GM18868 (cell line): ENCODE data around the gene CCDC136.

Source experiments
- ATAC-seq: cut with Tn5 transposase; IDR thresholded peaks from one replicate; pipeline ENCODE4 v1.9.1; 2021; ENCODE audit warnings: mild to moderate bottlenecking, moderate library complexity; ENCODE audit not compliant: unreplicated experiment

CCDC136 gene

GRCh38 chr7:128777156-128778123 lies 14.3 kb upstream of the CCDC136 start:
- ATAC-seq = no peak

DNA sequence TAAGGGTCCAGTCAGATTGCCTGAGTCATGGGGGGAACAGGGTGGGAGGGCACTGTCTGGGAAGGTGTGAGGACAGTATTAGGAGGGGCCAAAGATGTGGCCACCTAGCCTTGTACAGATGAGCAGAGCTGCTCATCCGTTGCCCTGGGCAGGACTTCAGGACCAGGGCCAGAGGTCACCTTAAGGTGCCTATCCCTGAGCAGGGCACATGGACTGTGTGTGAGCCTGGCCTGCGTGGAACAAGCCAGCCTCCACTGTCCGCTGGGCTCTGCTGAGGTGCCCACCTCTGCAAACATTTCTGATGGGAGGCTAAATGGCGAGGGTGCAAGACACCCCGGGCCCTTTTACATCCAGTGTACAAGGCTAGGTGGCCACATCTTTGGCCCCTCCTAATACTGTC lies 12.8 kb upstream of the CCDC136 start:
- ATAC-seq = no peak

GRCh38 chr7:128781126-128781525 lies 10.6 kb upstream of the CCDC136 start:
- no peak for ATAC-seq

DNA sequence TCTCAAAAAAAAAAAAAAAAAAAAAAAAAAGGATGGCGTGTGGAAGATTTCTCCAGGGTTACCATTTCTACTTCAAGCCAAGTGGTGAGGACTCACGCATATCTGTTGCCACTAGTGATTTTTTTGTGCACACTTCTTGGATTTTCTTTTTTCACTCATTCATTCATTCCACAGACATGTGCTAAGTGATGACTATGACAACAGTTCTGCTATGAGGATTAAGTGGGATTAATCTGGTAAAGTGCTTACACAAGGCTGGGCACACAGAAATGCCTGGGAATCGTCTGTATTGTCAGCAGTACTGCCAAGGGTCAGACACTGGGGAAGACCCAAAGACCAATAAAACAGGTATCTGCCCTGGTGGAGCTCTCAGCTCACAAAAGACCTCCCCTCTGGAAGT lies 9.9 kb upstream of the CCDC136 start:
- ATAC-seq = no peak

GRCh38 chr7:128783143-128783861 lies 8.5 kb upstream of the CCDC136 start:
- no peak for ATAC-seq

DNA sequence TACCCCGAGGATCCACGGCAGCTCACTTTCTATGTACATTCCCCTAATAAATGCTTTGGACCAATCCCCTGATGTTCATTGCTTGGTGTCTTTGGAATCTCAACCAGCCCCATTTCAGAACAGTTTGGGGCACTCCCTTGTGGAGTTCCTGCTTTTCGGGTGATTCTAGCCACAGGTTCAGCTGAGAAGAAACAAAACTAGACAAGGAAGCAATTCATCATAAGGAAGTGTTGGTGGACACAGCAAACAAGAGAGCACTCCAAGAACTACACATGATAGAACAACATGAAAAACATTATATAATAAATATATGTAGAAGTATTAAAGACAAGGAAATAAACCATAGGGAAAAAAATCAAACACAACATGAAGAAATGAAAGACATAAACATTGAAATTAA lies 6.0 kb upstream of the CCDC136 start:
- ATAC-seq = no peak

DNA sequence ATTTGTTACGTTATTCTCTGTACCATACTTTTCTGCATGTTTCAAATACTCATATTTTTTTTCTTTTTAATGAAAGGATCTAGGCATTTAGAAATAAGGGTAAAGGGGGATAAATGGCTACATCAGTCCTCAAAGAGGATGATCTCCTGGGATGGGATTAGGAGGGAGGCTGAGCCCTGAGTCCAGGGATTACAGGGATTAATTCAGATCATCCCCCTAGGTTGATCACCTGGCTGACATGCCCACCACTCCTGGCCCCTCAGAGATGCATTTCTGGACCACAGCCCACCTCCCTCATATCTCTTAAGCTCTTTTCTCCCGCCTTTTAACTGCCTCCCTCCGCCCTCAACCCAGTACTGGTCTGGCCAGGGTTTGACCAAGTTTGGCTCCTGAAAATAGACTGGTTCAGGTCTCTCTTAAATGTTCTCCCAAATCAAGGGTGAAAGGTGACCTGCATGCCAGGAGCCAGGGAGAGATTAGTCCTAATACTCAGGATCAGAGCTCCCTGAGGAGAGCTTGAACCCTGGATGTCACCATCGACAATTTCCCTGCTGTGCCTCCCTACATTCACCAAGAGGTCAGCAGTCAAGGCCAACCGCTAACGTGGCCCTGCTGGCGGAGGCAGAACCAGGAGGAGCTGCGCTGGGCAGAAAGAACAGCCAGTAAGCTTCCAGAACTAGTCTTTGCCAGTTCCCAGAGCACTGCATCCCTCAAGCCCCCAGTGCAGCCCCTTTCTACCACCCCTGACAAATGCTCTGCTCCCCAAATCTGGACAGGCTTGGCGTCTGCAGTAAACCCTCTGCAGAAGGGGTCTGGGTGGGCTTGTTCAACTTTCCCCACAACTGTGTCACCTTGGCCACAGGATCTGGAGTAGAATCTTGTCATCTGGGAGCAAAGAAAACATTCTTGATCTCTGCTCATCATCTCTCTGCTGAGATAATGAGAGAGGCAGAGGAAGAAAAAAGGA lies 3.0 kb upstream of the CCDC136 start:
- ATAC-seq = no peak

- peak; percentile 9 for ATAC-seq
These were observed 1.3 kb upstream of the CCDC136 start for GRCh38 chr7:128790315-128791041.

DNA sequence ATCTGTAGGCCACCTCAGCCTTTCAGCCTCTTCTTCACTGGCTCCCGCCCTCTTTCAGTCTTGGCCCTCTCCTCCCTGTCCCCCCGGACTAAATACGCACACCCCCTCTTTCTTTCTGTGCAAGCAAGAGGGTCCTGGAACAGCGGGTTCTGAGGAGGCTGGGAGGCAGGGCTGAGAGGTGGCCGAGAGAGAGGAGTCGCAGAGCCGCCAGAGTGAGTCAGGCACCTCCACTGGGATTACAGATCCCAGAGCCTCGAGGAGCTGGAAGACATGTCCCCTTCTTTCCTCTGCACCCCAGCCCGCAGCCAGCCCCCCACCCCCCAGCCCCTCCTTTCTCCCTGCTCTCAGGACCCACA lies 182 bp downstream of the CCDC136 start:
- ATAC-seq = no peak

DNA sequence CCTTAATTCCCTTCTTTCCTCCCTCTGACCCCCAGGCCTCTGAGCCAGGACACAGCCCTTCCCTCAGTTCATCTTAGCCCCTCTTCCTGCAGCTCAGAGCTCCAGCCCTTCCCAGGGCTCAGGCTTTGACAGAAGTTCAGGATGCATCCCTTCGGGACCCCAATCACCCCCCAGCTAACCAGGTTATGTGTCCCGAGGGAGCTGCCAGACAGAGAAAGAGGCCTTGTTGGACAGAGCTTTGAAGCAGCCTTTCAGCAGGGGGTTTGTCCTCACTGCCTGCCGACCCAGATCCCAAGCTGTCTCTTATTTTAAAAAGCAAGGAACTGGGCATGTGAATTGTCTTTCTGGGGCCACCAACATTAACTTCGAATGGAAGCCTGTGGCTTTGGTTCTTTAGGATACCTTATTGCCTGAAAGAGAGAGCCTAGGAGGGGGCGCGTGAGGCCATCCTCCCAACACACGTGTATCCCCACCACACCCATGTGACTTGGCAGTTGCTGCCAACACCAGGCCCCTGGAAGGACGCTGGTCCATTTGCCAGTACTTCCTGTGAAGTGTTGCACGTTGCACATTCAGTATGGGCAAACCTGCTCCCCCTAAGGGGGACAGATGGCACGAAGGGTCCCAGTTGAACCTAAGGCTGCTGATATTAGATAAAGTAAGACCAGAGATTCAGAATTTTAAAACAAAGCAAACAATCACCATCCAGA lies 858 bp downstream of the CCDC136 start:
- ATAC-seq = no peak

DNA sequence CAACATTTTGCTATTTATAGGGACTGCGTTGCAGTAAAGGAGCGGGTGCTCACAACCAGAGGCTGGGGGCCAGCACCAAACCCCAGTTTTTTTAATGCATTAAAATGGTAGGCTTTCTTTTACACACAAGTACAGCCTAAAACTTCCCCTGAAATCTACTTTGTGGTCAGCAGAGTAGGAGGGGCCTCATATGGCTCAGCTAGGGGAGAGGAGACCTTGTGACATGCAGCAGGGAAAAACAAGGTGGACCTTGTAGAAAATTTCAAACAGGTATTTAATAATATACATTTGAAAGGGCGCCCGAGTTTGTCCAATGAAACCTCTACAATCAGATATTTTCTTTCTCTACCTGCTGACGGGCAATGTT lies 1.4 kb downstream of the CCDC136 start:
- ATAC-seq = no peak

DNA sequence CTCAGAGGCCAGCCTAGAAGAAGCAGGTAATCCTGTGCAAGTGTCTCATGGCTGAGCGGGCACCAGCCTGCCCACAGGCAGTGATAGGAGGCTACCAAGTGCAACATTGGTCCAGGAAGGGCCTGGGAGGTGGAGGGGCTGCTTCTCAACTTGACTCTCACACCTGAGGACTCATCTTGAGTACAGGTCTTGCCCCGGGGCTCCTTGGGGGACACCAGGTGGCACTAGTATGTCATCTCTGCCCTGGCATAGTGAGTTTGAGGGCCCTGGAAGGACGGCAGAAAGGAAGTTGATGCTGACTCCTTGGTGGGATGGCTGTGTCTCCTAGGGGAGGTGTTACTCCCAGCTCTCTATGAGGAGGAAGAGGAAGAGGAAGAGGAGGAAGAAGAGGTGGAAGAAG lies 2.3 kb downstream of the CCDC136 start:
- ATAC-seq = no peak

- ATAC-seq = no peak
These were observed 2.7 kb downstream of the CCDC136 start for GRCh38 chr7:128794436-128794835.

DNA sequence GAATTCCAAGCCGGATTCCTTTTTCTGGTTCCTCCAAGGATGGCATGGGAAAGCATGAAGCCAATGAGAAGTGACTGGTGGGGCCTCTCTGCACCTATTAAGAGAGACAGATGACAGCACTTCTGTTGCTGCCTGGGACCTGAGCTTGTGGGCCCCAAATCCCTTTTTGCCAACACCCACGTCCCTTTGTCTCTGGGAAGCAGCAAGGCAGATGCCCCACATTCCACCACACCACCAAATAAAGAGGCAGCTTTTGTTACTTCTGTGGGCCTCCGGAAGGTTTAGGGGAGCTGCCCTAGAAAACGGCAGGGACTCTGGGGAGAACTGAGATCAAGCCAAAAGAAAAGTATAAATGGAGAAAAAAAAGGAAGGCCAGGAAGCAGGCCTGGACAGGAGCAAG lies 3.4 kb downstream of the CCDC136 start:
- no peak for ATAC-seq

DNA sequence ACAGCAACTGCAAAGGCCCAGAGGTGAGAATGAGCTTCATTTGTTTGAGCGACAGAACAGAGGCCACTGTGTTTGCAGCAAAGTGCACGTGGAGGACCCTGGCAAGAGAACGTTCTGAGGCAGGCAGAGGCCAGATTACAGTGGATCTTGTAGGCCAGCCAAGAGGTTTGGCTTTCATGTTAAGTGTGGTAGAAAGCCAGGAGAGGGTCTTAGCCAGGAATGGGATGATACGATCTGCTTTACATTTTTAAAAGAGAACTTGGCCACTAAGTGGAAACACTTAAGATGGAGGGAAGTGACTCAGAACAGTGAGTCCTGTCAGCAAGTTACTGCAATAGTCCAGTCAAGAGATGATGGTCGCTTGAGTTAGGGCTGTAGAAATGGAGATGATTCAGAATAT lies 4.6 kb downstream of the CCDC136 start:
- ATAC-seq = no peak

GRCh38 chr7:128799451-128799850 lies 7.7 kb downstream of the CCDC136 start:
- ATAC-seq = no peak

DNA sequence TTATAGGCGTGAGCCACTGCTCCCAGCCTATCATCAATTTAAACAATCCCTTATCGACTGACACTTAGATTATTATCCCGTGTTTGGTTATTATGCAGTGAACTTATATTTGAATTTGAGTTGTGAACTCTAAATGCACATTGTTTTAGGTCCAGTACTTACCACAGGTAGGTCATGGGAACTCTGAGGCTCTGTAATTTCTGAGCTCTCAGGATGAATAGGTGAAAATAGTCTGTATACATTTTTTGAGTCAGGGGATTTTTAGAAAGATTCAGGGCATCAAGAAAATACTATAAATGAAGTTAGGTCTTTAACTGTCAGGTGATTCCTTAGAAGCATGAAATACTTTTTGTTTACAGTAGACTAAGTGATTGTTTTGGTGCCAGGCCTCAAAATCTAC lies 8.8 kb downstream of the CCDC136 start:
- ATAC-seq = peak; percentile 53

DNA sequence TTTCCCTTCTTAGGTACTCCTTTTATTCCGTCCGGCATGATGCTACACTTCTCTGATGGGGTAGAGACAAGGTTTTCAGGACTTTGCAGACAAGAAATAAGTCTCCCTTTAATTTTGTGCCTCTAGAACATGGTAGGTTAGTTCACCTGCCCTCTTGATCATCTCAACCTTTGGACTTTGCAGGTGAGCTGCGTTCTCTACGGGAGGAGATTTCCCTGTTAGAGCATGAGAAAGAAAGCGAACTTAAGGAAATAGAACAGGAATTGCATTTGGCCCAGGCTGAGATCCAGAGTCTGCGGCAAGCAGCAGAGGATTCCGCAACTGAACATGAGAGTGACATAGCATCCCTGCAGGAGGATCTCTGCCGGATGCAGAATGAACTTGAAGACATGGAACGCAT lies 9.2 kb downstream of the CCDC136 start:
- no peak for ATAC-seq

GRCh38 chr7:128801667-128802418 lies 10.1 kb downstream of the CCDC136 start:
- ATAC-seq = no peak
